ENCODE data around the gene LMO3.

DNA sequence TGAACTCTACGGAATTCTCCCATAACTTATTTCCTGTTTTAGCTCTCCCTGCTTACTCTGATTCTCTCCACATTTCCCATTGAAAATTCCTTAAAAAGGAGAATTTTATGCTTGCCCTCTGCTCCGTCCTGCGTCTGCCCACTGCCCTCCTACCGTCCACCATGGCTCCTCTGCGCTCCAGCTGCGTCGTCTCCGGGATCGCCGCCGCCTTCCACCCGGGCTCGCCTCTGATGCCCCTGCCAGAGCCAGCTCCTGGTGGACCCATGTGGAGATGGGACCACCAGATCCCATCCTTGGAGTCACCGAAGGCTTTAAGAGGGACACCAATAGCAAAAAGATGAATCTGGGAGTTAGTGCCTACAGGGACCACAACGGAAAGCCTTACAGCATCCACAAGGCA lies 92.7 kb downstream of the LMO3 start:
- TF ChIP-seq, protein P1, sequence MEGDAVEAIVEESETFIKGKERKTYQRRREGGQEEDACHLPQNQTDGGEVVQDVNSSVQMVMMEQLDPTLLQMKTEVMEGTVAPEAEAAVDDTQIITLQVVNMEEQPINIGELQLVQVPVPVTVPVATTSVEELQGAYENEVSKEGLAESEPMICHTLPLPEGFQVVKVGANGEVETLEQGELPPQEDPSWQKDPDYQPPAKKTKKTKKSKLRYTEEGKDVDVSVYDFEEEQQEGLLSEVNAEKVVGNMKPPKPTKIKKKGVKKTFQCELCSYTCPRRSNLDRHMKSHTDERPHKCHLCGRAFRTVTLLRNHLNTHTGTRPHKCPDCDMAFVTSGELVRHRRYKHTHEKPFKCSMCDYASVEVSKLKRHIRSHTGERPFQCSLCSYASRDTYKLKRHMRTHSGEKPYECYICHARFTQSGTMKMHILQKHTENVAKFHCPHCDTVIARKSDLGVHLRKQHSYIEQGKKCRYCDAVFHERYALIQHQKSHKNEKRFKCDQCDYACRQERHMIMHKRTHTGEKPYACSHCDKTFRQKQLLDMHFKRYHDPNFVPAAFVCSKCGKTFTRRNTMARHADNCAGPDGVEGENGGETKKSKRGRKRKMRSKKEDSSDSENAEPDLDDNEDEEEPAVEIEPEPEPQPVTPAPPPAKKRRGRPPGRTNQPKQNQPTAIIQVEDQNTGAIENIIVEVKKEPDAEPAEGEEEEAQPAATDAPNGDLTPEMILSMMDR (conservative IDR thresholded peaks at IDR 0.05), result no peak
- no peak for TF ChIP-seq EZH2 (IDR thresholded peaks at IDR 0.05; ENCODE audit: low read depth)
